A172 (cell line): Measurements from ENCODE around the gene ZHX3. TPM values are rescaled to one million over a fixed set of nuclear protein-coding genes. Genes with fewer than 3 reads are reported as not detected.

Experiments used
- DNase-seq: peaks from one replicate; pipeline ENCODE4 v3.0.0-alpha.2; 2015; ENCODE audit warnings: low spot score
- total RNA-seq: library from RNA; depleted of rRNA; stranded (reverse); fragments of >200 nt; shearing (Covaris generic); gene quantifications from 2 replicates; pipeline ENCODE4 v1.2.3, GENCODE V29; 2014

ZHX3 gene
- total RNA-seq, 1 experiment from 2014 or later: 14.0 TPM

DNA sequence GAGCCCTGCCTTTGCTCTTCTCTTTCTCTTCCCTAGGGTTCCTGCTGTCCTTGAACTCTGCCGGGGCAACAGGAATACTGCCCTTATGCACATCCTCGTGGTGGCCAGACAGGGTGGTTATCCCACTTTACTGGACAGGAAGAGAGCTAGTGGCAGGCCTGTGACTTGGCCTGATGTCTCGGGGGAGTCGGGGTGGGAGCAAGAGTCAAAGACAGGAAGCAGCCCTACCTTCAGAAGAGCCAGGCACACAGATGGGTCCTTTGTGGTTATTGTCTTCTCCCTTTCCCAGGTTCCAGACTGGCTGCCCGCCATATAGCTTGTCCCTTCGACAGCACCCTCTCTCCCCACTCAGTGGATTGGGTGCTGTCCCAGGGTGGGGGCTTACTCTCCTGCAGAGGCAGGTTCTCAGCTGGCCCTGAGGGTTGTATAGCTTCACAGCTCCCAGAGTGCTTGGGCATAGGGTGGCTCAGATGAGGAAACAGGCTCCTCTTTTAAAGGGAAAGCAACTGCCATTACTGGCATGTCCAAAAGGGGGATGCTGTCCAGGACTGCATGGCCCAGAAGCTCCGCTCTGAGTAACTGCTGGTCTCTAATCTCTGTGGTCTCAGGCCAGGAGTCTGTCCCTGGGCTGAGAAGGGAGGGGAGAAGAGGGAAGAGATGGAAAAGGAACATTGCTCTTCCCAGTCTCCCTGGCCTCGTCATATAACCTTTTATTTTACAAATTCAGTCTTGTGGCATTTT, 162.9 kb downstream of the ZHX3 start:
- no peak for DNase-seq

DNA sequence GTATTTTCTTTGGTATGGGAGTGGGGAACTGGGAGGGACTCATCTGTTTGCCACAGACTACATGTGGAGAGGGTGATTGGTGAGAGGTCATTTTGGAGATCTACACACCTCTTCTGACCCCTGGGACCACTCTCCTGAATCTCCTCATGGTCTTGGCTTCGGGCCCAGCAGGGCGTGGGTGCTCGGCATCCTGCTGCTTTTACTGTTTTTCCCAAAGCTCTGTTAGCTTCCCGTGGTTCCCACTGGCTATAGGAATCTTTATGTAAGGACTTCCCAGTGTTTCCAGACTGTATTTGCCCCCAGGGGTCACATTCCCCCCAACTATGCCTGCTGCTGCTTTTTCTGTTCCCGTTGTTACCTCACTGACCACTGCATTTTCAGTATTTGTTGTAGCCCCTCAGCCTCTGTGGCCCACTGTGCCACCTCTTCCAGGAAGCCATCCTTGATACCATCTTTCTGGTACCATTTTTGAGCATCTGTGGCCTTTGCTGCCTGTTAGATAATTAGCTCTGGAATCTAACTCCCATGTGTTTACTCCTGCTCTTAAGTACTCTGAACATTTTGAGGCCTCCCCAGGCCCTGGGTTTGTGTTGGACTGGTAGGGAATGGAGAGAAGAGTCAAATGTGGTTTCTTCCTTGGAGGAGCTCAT, 165.3 kb downstream of the ZHX3 start:
- DNase-seq: no peak

- DNase-seq: no peak
Measured at GRCh38 chr20:41151134-41151869, 166.2 kb downstream of the ZHX3 start.

DNA sequence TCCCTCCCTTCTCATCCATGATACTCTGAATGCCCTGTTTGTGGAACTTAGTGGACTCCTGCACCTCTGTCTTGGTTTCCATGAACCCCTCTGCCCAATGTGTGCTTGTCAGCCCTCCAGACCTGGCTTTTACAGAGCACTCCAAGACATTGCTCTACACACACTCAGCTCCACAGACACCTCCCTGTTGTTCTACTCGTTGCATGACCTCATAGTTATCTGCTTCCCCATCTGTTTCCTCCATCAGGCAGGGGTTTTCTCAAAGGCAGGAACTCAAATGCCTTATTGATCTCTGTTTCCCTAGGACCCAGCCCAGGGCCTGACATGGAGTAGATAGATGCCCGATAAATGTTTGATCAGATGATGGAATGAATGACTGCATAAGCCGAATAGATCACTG, 166.9 kb downstream of the ZHX3 start:
- DNase-seq: no peak

DNA sequence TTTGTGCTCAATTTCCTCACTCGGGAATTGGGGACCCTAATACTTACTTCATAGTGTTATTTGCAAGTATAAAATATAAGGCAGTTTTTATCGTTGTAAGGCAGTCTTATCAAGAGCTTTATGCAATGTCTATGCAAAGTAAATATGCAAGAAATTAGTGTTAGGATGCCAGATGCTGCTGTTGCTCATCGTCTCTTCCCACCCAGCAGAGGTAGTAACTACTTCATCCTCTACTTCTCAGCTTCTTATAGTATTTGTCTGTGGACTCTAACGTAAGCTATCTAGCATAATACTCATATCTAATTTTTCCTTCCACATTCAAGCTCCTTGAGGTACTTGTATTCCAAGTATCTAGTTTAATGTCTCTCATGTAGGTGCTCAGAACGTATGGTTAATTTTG, 168.6 kb downstream of the ZHX3 start:
- no peak for DNase-seq

DNA sequence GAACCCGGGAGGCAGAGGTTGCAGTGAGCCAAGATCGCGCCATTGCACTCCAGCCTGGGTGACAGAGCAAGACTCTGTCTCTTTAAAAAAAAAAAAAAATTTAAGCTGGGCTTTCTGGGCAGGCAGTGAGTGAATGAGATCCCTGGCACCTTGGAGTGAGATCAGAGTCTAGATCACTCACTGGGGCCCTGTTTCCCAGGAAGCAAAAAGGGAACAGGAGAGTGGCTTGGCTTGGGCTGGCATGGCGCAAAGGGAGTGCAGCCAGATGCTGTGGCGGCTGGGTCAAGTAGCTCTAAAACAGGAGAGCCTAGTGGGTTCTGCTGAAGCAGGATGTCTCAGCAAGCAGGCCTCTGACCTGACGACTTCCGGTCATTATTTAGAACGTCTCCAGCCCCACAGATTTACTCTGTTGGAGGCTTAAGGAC, 169.8 kb downstream of the ZHX3 start:
- no peak for DNase-seq

DNA sequence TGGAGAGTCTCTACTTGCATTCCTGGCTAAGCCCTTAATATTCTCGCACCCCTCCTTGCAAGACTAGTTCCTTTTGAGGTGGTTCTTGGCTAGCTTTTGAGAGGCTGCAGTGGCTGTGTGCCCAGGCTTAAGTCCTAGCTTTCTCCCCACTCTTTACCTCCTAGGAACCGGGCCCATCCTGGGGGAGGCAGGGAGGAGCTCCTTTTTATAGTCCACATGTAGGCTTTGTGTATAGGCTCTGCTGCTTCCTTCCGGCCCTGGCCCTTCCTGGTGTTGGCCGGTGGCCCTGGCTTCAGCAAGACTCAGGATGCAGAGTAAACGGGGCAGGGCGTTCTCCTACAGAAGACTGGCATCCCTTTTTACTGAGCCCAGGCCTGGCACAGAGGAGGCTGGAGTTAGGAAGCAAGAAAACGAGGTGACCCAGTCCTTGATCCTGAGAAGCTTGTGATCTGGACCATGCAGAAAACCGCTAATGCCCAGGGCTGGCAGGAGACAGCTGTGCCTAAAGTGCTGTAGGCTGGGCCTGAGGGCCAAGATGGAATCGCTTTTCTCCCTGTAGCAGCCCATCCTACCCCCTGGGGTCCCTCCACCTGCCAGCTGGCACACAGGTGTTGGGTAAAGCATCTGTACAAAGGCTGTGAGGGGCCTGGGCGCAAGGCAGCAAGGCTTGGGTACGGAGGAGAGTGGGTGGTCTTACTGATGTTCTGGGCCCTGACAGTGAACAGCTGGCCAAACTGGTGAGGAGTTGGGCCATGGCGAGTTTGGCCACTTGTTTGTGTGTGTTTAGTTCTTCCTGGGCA, 171.5 kb downstream of the ZHX3 start:
- DNase-seq: no peak

GRCh38 chr20:41145317-41145716, 172.2 kb downstream of the ZHX3 start:
- DNase-seq: no peak

DNA sequence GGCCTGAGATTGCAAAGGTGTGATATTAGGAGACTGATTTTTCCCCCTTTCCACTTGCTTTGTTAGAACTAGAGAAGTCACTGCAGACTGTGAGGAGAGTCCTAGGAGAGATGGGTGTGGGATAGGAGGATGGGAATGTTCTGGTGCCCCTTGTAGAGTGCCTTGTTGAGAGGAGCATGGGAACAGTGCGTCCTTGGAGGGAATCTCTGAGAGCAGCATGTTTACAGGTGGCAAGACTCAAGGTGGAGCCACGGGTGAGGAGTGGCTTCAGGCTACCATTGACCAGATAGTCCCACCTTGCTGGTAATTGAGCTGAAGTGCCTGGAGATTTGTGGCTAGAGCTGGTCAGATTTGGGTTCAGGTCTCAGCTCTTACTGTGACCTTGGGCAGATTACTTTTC, 174.2 kb downstream of the ZHX3 start:
- DNase-seq: no peak

GRCh38 chr20:41142919-41143318, 174.6 kb downstream of the ZHX3 start:
- DNase-seq: no peak

DNA sequence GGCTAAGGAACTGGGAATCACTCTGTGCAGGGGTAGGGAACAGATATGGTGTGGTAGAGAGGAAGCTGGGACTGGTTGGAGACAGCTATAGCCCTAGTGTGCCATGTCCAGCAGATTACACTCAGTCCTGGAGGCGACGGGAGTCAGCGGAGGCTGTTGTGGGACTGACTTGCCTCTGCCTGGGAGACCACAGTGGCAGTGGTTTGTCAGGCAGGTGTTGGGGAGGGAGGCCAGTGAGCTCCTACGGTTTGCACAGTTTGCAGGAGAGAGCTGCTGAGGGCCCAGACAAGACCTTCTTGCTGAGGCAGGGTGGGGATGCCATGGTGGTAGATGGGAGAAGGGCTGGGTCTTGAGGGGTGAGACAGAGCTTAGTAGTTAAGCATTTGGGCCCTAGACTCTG, 175.3 kb downstream of the ZHX3 start:
- no peak for DNase-seq

GRCh38 chr20:41141153-41141815, 176.2 kb downstream of the ZHX3 start:
- peak; percentile 19 for DNase-seq

DNA sequence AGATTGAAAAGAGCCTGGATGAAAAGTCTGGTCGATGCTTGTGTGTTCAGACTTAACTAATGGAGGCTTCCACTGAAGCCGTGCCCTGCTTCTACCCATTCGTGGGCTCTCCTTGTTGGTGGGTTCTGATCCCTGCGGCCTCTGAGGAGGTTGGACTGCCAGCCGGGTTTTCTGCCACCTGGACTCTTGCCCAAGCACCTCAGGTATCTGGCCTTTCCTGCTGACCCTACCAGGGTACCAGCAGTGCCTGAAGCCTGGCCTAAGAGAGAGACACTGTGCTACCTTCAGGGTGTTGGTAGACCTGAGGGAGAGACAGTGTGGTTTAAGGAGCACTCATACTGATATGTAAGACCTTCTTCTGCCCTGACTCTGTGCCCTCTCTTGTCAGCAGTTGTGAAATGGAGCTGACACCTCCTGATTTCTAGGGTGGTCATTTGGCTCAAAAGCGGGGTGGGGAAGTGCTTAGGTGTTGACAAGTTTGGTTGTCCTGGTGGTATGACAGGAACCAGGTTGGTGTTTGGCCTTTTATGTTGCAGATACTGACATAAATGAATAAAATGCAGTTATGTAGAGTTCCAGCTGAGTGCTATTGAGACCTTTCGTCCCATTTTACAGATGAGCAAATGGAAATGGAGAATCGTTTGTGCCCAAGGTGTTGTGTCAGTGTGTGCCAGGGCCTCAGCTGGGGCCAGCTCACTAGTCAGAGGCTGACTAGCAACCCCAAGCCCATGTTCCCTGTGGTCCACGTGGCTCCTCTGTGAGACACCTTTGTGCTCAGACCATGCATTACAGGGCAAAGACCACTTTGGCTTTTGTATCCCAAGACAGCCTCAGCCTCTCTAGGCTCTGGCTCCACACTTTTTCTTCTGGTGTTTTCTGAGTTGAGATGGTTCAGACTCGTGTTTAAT, 177.1 kb downstream of the ZHX3 start:
- DNase-seq: no peak

GRCh38 chr20:41139227-41140093, 178.1 kb downstream of the ZHX3 start:
- no peak for DNase-seq

GRCh38 chr20:41138475-41139226, 178.9 kb downstream of the ZHX3 start:
- DNase-seq: no peak

- peak; percentile 61 for DNase-seq
Measured at GRCh38 chr20:41137614-41138474, 179.7 kb downstream of the ZHX3 start.
